Activated CD4-positive, alpha-beta T cell treated with anti-CD3 and anti-CD28 coated beads, Interleukin-2, amount 50 U/mL, for 24 hours (primary cell): Measurements from ENCODE around the gene PTPRE.

ENCODE experiments used
- DNase-seq, 2 donors: peaks; one replicate each; pipeline ENCODE4 v3.0.0-alpha.2; 2020; ENCODE audit warnings: low read depth in 1 of 2, low spot score in 1 of 2

PTPRE gene

DNA sequence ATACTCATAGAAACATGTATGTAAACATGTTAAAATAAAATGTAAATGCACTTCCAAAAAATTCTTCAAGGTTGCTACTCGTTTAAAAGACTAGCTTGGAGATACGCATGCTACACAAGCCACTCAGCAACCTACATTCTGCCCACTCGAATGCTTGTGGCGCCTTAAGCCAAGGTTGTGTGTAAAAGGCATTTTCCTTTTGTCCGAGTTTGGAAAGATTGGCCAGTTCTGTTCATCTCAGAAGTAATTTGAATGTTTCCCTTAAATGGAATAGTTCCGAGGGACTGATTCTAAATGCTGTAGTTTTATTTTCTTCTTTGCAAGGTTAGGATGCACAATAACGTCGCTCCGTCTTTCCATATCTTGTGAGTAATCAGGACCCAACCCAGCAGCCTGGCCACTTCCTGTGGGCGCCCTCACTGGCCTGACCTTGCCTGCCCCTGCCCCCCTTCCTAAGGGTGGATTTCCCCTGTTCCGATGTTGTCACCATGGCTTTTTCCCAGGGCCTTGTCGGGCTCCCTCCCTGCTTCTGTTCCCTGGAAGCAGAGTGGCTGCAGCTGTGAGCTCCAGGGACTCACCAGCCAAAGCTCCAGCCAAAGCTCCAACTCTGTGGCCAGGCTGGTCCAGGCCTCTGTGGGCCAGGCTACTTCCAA, 70.6 kb downstream of the PTPRE start:
- no peak for DNase-seq

DNA sequence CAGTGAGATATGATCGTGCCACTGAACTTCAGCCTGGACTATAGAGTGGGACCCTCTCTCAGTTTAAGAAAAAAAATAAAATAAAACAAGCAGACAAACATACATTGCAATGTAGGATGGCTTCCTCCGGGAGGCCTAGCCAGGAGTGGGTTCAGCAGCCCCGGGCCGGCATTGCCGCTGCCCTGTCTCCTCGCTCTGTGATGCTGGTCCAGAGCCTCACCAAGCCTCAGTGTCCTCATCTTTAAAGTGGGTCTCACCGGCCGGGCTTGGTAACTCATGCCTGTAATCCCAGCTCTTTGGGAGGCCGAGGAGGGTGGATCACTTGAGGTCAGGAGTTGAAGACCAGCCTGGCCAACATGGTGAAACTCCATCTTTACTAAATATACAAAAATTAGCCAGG, 71.6 kb downstream of the PTPRE start:
- DNase-seq = no peak

DNA sequence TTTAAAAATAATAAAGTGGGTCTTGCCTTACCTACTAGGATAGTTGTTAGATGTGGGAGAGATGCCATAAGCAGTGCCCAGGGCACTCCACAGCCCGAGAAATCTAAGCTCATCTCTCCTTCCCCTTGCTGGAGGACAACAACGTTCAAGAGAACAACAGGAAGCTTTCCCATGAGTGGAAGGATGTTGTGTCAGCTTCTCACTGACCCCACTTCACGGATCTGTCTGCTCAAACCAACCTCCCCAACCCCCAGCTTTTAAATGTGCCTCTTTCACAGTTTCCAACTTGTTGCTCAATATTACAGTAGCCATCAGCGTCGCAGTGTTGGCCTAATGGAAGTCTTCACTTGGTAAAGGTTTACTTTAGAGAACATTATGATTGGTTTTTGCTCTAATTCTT, 72.1 kb downstream of the PTPRE start:
- DNase-seq = no peak

DNA sequence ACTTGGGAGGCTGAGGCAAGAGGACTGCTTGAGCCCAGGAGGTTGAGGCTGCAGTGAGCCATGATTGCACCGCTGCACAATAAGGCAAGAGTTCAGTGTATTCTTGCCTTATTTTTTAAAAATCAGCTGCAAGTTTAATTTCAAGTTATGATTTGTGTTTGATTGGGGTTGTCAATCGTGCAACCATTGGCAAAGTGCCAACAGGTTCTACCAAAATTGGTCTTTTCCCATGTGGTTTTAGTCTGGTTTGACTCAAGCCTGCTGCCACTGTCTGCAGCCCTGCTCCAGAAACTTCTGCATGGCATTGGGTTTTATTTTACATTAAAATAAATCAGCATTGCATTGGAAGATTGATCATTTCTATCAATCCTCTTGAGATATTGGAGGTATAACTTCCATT, 72.7 kb downstream of the PTPRE start:
- no peak for DNase-seq

DNA sequence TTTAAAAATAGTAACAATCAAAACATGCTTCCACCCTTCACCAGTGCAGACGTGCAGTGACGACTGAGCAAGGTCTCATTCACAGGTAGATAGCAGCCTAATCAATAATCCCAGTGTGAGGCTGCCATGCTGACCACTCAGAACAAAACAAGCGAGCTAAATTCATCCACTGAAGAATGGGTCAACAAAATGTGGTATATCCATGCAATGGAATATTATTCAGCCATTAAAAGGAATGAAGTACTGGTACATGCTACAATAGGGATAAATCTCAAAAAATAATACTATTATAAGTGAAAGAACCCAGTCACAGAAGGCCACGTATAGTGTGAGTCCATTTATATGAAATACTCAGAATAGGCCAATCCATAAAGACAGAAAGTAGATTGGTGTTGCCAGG, 74.0 kb downstream of the PTPRE start:
- DNase-seq = no peak

DNA sequence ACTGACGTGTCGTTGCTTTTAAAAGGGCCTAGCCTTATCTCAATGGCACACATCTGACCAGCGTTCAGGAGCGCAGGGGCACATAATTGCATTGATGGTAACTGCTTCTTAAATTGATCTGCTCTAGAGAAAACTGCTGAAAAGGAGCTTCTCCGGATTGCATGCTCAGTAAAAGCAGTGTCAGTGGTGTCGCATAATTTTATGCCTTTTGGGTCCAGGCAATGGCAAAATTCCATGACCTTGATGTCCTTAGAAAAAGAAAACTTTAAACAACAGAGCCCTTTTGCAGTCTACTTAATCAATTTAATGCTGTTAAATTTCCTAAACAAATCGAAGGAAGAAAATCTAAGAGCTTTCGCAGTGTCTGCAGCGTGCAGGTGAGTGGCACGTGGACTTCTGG, 75.7 kb downstream of the PTPRE start:
- DNase-seq = no peak

DNA sequence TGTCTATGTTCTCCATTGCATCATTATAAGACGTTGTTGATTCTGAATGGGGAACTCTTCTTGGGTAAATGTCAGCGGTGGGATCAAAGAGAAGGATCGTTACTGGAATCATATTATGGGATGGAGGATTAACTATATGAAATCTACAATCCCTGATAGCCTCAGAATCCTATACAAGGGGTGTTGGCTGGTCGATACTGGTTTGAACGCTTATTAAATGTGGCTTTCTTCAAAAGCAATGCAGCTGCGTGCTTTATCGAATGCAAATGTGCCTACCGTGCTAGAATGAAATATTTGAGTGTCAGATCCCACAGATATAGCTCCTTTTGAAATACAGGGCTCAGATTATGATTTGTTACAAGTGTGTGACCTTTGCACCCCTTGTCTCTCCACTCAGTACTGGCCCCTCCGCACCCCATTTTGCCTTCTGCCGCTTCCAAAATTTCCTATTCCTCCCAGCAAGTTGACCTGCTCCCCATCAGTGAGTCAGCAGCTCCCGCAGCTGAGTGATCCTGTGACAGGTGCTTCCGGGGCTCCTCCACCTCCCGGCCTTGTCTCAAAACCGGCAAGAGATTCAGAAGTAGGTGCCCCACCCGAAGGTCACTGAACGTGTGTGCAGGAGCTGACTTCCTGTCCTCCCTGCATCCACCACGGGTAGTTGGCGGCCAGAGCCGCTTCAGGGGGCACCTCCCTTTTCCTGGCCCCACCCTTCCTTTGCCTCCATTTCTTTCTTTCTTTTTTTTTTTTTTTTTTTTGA, 76.6 kb downstream of the PTPRE start:
- DNase-seq = no peak

DNA sequence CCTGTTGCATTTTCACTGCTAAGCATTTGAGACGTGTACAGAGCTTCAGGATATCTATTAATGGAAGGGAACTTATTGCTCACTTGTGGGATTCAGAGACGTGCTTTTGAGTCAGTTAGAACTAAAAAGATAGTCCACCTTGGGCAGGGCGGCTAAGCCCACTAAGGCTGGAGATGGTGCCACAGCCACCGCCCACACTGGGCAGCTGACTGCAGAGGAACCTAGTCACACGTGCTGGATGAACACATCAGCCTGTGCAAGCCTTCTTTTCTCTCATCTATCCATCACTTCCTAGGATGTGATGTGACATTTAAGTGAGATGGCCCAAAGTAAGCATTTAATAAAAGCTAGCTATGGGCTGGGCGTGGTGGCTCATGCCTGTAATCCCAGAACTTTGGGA, 78.0 kb downstream of the PTPRE start:
- DNase-seq = no peak

DNA sequence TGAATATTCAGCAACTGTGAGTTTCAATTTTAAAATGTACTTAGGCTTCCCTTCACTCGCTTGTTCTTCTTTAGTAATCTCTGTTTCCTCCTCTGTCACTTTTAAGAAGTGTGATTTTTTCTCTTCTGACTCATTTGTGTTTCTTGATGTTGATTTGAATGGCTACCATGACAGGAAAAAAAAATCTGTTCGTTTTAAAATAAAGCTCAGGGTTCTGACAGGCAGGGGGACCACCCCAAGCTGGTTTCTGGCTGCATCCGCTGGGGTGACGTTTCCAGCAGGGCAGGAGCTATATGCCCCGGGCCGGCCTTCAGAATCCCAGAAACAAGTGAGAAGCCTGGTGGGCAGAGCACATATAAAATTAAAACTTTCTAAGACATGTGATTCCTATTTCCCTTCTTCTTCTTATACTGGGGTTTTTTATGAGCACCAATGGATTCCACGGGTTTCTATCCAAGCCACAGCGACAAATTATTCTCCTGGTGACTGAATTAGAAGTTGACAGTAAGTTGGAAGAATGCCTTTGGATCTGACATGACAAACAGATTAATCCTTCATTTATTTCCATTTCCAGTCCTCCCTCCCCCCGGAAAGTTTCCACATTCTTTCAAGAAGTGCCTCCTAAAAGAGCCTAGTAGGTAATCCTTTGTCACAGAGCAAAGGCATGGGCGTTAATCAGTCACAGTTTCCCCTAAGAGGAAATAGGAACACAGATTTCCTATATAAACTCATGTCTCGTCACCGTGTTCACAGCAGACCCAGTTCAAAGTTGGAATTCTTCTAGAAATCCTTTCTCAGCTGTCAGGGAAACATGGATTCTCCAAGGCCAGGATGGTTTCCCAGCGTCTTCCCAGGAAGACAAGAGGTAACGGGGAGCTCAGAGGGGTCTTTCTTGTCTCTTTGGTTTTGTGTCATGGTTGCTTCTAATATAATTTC, 79.9 kb downstream of the PTPRE start:
- DNase-seq = no peak

DNA sequence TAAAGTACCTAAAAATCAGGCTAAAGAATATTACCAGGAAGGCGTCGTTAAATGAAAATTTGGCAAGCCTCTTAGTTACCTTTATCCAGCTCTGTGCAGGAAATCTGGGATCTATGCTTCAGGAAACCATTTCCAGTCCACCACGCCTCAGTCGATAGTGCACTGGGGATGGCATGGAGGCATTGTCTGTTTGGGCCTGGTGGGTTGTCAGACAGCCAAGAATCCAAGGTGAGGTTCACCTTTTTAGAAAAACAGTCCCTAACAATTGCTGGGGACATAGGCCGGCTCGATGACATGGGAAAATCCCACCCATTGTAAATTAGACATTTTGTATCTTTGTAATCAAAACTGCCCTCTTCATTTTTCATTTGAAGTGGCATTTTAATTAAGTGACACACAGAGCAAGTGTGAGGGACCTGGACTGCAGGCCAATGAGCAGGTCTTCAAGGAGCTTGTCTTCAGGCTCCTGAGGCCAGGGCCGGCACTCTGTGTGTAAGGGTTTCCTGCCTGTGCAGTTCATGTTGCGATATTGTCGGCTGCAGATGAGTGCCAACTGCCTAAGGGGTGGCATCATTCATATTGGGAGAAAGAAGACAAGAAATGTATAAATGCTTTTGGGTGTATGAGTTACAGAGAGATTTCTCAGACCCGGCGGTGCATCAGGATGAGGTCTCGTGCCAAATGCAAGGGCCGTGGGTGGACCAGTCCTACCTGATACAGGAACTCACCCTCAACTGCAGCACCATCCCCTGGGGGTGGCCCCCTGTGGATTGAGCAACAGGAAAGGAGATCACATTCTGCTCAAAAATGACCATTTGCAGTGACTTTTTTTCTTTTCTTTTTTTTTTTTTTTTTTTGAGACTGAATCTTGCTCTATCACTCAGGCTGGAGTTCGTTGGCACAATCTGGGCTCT, 80.8 kb downstream of the PTPRE start:
- no peak for DNase-seq

DNA sequence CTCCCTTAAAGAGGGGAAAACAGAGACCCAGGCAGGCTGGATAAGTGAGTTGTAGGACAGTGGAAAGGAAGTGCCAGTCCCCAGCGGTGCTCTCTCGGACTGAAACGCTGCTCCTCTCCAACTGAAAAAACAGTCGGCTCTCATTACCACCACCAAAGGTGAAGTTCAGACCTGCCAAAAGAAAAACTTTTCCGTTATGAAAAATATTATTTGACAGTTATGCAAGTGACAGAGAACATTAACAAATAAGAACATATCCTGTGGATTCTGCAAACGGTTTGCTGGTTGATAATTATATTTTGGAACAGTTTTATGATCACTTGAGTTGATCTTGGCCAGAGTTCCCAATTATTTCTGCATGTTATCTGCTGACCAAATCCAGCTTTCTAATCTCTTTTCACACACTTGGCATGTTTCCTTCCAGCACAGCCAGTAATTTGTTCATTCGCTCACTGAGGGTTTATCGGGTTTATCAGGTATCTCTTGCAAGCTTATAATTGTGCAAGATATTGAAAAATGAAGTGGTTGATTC, 82.6 kb downstream of the PTPRE start:
- no peak for DNase-seq

DNA sequence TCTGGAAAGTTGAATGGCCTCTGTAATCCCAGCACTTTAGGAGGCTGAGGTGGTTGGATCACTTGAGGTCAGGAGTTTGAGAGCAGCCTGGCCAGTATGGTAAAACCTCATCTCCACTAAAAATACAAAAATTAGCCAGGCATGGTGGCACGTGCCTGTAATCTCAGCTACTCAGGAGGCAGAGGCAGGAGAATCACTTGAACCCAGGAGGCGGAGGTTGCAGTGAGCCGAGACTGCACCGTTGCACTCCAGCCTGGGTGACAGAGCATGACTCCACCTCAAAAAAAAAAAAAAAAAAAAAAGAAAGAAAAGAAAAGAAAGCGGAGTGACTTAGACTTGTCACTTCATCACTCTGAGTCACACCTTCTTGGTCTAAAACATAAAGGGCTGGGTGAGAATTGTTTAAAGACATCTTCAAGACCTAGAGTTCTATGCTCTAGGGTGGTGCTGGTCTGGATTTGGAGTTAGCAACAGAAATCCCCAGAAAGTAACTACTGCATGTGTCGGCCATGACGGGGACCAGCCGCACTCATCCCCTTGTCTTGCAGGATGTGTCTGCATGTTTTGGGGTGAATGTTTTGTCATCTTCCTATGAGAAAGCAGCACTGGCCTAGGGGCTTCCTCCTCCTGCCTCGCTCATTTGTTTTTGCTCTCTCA, 83.4 kb downstream of the PTPRE start:
- DNase-seq = peak in 1 of 2 donors; percentile 10

DNA sequence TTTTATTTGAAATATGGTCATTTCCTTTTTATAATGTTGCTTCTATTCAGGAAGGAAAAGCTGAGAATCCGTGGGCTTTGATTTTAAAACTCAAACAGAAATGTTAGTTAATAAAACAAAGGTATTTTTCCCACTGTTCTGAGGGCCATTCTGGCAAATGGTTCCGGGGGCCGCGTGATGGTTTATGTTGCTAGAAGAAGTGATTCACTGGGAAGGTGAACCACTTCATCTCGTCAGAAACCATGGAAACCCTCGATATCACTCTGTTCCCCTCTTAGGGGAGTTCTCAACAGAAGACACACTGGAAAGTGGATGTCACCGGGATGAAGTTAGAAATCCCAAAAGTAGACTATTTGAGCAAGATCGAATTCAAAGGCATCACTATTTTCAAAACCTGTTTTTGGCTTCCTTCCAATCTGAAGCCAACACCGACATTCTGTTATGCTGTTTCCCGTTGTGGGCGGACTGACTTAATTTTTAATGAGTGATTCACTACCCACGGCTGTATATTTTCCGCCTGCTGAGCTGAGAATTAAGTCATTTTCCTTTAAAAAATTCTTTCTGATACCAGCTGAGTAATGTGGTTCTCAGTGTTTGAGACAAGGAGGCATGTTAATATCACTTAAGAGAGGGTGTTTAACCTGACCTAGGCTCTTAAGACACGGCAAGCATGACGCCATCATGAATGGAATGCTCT, 84.1 kb downstream of the PTPRE start:
- peak in 1 of 2 donors; percentile 75 for DNase-seq

DNA sequence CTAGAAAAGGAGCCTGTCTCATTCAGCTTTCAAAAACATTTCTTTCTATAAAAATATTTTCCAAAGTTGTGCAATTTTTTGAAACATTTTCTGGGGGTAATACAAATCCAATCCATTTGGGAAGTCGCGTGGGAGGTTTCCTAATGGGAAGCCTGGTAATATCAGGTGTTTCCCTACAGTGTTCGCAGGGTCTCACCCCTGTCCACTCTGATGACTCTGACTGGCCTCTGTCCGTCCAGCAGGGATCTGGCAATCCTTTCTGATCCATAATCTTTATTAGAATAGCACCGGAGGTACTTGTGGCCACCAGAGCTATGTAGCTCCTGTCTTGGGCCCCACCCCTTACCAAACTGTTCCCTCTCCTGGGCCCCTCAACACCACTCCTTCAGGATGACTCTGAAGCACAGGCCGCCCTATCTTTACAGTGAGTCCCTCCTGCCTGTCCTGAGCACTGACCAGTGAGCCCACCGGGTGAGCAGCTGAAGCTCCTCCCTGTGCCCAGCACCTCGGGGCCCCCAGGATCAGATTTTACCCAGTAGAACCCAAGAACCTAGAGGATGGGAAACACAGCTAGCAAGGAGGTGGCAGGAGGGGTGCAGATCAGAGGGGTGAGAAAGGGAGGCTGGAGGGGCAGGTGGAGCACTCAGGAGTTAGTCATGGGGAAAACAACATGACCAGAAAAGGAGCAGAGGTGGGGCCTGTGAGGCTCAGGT, 84.8 kb downstream of the PTPRE start:
- DNase-seq = no peak

DNA sequence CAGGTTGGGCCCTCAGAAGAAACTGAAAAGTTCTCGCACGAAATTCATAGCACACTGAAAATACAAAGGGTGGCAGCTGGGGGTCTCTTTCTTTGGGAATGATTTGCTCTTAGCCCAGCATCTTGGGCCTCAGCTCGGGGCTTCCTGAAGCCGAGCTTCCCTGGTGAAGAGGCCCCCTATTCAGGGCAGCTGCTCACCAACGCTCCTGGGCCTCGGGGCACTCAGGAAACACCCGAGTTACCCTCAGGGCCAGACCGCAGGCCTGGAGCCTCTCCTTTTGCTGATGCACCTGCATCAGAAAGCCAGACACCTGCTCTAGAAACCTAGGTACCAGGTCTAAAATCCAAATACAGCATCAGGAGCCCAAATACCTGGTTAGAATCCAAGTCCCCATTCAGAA, 85.5 kb downstream of the PTPRE start:
- no peak for DNase-seq

DNA sequence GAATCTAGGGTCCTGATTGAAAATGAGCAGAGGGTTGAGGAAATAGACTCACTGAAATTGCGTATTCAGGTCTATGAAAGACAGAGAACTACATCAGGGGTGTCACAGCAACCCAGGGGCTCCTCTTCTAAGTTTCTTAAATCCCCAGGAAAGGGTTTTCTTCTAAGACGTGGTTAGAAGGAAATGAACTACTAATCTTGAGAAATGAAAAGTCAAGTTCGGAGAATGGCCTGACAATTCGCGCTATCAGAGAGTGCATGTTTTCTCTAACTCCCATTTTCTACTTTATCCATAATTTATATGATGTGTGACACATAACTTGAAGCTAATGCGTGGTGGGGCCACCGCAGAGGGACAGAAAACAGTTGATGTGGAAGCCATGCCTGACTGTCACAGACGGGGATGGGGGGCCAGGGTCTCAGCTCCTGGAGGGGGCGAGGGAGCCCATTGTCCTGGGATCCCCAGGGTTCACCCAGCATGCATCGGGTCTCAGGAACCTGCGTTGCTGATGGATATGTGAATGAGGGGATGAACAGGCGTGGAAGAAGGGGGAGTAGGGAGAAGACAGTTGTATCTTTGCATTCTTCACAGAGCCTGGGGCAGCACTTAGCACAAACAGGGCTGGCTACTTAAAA, 86.3 kb downstream of the PTPRE start:
- no peak for DNase-seq

DNA sequence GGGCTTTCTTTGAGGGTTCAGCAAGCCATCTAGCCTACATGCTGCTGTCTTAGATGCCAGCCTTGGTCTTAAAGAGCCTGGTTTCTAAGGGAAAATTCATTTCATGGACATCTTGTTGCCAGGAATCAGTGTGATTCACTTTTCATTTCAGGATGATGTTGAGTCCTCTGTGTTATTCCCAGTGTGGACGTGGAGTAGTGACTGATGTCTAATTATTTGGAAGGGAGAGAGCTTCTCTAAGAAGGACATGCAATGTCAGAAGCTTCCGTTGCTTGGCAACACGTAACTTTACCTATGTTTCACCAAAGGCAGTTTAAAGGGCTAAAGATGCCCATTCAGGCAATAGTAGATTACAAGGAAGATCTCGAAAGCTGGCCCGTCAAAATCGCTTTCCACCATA, 89.0 kb downstream of the PTPRE start:
- no peak for DNase-seq

DNA sequence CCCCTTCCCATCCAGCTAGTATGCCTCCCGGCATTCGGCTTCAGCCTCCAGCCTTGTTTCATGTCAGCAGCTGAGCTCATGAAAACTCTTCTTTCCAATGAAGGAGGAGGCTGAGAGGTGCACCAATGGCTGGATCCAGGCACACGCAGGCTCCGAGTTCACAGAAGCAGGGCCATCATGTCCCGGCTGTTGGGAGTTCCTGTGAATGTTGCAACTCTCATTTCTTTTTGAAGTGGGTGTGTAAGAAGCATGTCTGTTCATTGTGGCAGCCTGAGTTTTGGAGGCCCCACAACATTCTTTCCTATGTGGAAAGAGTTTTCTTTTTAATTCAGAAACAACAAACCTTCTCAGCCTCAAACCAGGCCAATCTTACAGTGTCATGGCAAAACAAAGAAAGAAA, 89.7 kb downstream of the PTPRE start:
- no peak for DNase-seq
